Panc1 (cell line): ENCODE measurements around the gene ABCC3. TPM values are rescaled to one million over a fixed set of nuclear protein-coding genes. Genes with fewer than 3 reads are reported as not detected.

Experiments used
- ATAC-seq: fragments of 200-7000 bp; cut with Tn5 transposase; 2 replicates; pipeline ENCODE4 v1.9.1; 2020; ENCODE audit warnings: mild to moderate bottlenecking, moderate library complexity
- BruUV-seq: library from RNA; stranded (reverse); fragments of 400-500 nt; replicated peaks from 2 replicates; lab custom pipeline; 2021; lab: Mats Ljungman, UMichigan
- CTCF ChIA-PET: fragments of 300-600 bp; sonication (Branson Sonifier 250); formaldehyde crosslinking; loops from one replicate; lab custom pipeline; 2022; ENCODE audit warnings: antibody characterized with exemption; lab: Charles Lee
- POLR2A ChIA-PET: fragments of 300-600 bp; sonication (Branson Sonifier 250); formaldehyde crosslinking; loops from one replicate; lab custom pipeline; 2022; ENCODE audit warnings: antibody characterized with exemption; lab: Charles Lee
- DNase-seq: peaks from one replicate; pipeline ENCODE4 v3.0.0-alpha.2; 2010; ENCODE audit warnings: low read depth, low spot score
- H3K27ac ChIP-seq: 2 replicates; pipeline ENCODE4 v1.5.1; 2011; ENCODE audit warnings: mild to moderate bottlenecking, low read length, inconsistent platforms
- H3K27me3 ChIP-seq: fragments of 200-500 bp; sonication (Bioruptor generic); 2 replicates; pipeline ENCODE4 v1.6.0; 2014; ENCODE audit warnings: low read length, inconsistent platforms; ENCODE audit not compliant: control insufficient read depth, insufficient read depth
- H3K36me3 ChIP-seq: fragments of 200-500 bp; sonication (Bioruptor generic); 2 replicates; pipeline ENCODE4 v1.5.1; 2014; ENCODE audit warnings: inconsistent platforms, mild to moderate bottlenecking, low read length, moderate library complexity; ENCODE audit not compliant: control insufficient read depth, insufficient read depth
- H3K4me1 ChIP-seq: 2 replicates; pipeline ENCODE4 v1.5.1; 2011; ENCODE audit warnings: inconsistent platforms, mild to moderate bottlenecking, low read length, moderate library complexity; ENCODE audit not compliant: control insufficient read depth, insufficient read depth
- H3K4me3 ChIP-seq, 2 experiments: 2 replicates each; pipeline ENCODE4 v1.5.1; 2011 to 2012; ENCODE audit warnings: low read depth in 2 of 2, low read length in 2 of 2, mild to moderate bottlenecking in 2 of 2, inconsistent platforms in 1 of 2, moderate library complexity in 1 of 2
- H3K9me3 ChIP-seq: fragments of 200-500 bp; sonication (Bioruptor generic); 2 replicates; pipeline ENCODE4 v1.5.1; 2014; ENCODE audit warnings: low read depth, mild to moderate bottlenecking, inconsistent platforms, low read length, moderate library complexity; ENCODE audit not compliant: control insufficient read depth, insufficient read depth
- POLR2AphosphoS5 ChIP-seq: IDR thresholded peaks from 2 replicates; pipeline ENCODE4 v1.6.1; 2012; ENCODE audit warnings: mild to moderate bottlenecking, low read depth, low read length, moderate library complexity
- SIN3A ChIP-seq: IDR thresholded peaks from 2 replicates; pipeline ENCODE4 v1.6.1; 2012; ENCODE audit warnings: low read depth, mild to moderate bottlenecking, low read length, moderate library complexity, borderline replicate concordance; ENCODE audit not compliant: insufficient read depth
- TCF7L2 ChIP-seq: IDR thresholded peaks from 2 replicates; pipeline ENCODE4 v1.6.1; 2011; ENCODE audit warnings: mild to moderate bottlenecking, low read depth, low read length, inconsistent platforms
- in situ Hi-C: cut with HindIII; loops from 2 replicates; pipeline ENCODE4 v1.10.0; 2016; ENCODE audit warnings: low sequenced_read_pairs, low pct_unique_long_range_greater_than_20kb
- intact Hi-C: fragments of 100-400 bp; cut with micrococcal nuclease; formaldehyde crosslinking; loops from one replicate; pipeline ENCODE4 v1.10.0; 2022; ENCODE audit not compliant: unreplicated experiment
- total RNA-seq: library from RNA; stranded (reverse); gene quantifications from one replicate; pipeline ENCODE4 v1.2.1, GENCODE V29; 2021; ENCODE audit not compliant: unreplicated experiment
- TF ChIP-seq, protein P1 (sequence below), 2 experiments: IDR thresholded peaks; 2 replicates each; pipeline ENCODE4 v1.6.1; 2011 to 2012; ENCODE audit warnings: low read depth in 2 of 2, control low read depth in 1 of 2, low read length in 1 of 2, mild to moderate bottlenecking in 1 of 2, moderate library complexity in 1 of 2; ENCODE audit not compliant: insufficient read depth in 1 of 2
- TF ChIP-seq, protein P2 (sequence below): fragments of 450-650 bp; IDR thresholded peaks from 2 replicates; pipeline ENCODE4 v1.5.1; 2017; ENCODE audit warnings: mild to moderate bottlenecking

The ABCC3 gene
- total RNA-seq, 1 experiment from 2014 or later: 128 TPM

DNA sequence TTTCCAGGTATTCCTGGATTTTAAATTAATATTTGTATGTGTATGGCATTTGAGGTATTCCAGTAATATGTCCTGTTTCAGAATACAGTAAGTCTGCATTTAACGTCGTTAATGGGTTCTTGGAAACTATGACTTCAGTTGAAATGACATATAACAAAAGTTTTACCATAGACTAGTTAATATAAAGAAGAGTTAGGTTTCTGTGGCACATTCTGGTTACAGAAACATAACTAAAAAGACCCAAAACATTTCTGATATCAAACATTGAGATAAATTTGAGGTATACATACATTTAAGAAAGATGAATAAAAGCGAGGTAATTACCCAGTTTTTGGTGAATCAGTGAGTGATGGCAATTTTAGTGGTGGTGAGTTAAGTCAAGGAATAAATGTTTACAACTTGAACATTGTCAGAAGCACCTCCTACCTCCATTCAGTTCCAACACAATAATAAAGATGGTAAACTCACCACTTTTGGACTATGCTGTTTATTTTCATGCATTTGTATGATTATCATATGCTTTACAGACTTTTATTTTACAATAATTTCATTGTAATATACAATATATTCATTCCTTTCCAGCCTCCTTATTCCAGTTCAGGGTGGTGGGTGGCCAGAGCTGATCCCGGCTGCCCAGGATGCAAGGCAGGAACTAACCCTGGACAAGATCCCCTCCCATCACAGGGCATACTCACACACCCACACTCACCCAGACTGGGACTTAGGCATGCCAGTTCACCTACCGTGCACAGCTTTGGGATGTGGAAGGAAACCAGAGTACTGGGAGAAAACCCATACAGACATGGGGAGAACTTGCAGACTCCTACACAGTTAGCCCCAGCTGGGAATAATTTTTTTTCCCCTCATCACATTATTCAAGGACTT is 94.4 kb downstream of the ABCC3 start:
- H3K27ac ChIP-seq: no peak overlapping the region
- in situ Hi-C loops (no loop called here), intact Hi-C loops (no loop called here)
- TF ChIP-seq POLR2AphosphoS5 (no peak), SIN3A (no peak), TCF7L2 (no peak)
- TF ChIP-seq, protein P1, sequence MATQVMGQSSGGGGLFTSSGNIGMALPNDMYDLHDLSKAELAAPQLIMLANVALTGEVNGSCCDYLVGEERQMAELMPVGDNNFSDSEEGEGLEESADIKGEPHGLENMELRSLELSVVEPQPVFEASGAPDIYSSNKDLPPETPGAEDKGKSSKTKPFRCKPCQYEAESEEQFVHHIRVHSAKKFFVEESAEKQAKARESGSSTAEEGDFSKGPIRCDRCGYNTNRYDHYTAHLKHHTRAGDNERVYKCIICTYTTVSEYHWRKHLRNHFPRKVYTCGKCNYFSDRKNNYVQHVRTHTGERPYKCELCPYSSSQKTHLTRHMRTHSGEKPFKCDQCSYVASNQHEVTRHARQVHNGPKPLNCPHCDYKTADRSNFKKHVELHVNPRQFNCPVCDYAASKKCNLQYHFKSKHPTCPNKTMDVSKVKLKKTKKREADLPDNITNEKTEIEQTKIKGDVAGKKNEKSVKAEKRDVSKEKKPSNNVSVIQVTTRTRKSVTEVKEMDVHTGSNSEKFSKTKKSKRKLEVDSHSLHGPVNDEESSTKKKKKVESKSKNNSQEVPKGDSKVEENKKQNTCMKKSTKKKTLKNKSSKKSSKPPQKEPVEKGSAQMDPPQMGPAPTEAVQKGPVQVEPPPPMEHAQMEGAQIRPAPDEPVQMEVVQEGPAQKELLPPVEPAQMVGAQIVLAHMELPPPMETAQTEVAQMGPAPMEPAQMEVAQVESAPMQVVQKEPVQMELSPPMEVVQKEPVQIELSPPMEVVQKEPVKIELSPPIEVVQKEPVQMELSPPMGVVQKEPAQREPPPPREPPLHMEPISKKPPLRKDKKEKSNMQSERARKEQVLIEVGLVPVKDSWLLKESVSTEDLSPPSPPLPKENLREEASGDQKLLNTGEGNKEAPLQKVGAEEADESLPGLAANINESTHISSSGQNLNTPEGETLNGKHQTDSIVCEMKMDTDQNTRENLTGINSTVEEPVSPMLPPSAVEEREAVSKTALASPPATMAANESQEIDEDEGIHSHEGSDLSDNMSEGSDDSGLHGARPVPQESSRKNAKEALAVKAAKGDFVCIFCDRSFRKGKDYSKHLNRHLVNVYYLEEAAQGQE (IDR thresholded peaks at IDR 0.05; ENCODE audit: insufficient read depth in 1 of 2, low read depth in 2 of 2, low read length in 1 of 2): no peak
- TF ChIP-seq, protein P2, sequence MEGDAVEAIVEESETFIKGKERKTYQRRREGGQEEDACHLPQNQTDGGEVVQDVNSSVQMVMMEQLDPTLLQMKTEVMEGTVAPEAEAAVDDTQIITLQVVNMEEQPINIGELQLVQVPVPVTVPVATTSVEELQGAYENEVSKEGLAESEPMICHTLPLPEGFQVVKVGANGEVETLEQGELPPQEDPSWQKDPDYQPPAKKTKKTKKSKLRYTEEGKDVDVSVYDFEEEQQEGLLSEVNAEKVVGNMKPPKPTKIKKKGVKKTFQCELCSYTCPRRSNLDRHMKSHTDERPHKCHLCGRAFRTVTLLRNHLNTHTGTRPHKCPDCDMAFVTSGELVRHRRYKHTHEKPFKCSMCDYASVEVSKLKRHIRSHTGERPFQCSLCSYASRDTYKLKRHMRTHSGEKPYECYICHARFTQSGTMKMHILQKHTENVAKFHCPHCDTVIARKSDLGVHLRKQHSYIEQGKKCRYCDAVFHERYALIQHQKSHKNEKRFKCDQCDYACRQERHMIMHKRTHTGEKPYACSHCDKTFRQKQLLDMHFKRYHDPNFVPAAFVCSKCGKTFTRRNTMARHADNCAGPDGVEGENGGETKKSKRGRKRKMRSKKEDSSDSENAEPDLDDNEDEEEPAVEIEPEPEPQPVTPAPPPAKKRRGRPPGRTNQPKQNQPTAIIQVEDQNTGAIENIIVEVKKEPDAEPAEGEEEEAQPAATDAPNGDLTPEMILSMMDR: no peak
- H3K27me3 ChIP-seq: no peaks in the 10 kb centered on the region
- POLR2A ChIA-PET: no interaction called here
- DNase-seq: no peak
- no peaks in the 10 kb centered on the region for H3K36me3 ChIP-seq
- peaks cover 60% of the 10 kb centered on the region for H3K4me1 ChIP-seq
- TSS peak; percentile 32 for BruUV-seq
- ATAC-seq: peak; percentile 52
- no peak overlapping the region for H3K4me3 ChIP-seq
- CTCF ChIA-PET: no interaction called here
- H3K9me3 ChIP-seq: no peaks in the 10 kb centered on the region

DNA sequence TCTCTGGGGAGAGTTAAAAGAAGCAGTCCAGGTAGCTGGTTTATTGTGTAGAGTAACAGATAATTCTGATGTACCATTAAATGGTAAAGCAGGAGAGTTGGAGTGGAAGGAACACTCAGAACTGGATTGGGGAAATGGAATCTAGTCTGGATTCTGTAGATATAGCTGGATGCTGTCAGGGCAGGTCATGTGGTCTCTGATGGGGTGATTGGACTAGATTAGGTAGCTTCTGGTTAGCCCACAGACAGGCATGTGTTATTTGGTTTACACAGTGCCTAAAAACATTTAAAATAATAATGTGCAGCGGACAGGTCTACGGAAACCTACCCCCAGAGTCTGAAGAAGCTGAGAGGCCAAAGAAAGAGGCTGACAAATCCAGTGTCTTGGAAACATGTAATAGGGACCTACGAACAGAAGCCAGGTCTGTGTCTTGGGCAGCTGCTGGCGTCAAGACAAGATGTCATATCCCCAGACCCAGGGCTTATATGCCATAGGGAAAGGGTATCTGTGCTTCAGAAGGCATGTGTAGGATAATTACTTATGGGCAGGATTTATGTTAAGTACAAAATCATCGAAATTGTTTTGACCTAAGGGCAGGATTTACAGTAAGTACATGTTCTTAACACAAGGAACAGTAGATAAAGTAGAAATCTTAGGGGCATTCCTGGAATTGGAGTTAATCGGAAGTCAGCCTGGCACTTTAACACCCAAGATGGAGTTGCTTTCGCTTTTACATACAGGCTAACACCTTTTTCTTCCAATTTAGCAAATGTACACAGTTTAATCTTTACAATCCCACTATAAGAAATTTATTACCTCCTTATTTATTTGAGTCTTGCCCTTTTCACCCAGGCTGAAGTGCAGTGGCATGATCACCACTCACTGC is 97.1 kb downstream of the ABCC3 start:
- H3K4me1 ChIP-seq: peaks cover 44% of the 10 kb centered on the region
- ATAC-seq (peak; percentile 63), DNase-seq (no peak)
- ChIA-PET CTCF (interaction anchor here (0.5 kb wide), 1 partner anchor 168 kb away, joined by 3 read pairs; no protein-coding TSS in a partner anchor), POLR2A (interaction anchor here (0.6 kb wide), 1 partner anchor 36 kb away, joined by 5 read pairs; no protein-coding TSS in a partner anchor)
- no peak for TF ChIP-seq TCF7L2
- no peak for TF ChIP-seq POLR2AphosphoS5
- TF ChIP-seq, protein P1 (IDR thresholded peaks at IDR 0.05; ENCODE audit: insufficient read depth in 1 of 2, low read depth in 2 of 2, low read length in 1 of 2): no peak
- no peak for TF ChIP-seq SIN3A
- TF ChIP-seq, protein P2: no peak
- BruUV-seq: TSS peak; percentile 8
- intact Hi-C loops (no loop called here), in situ Hi-C loops (no loop called here)
- H3K27me3 ChIP-seq: no peaks in the 10 kb centered on the region
- H3K27ac ChIP-seq: no peak overlapping the region
- H3K9me3 ChIP-seq: no peaks in the 10 kb centered on the region
- H3K4me3 ChIP-seq: no peak overlapping the region
- peaks cover under 1% of the 10 kb centered on the region; the same call in 1 of the 2 replicates for H3K36me3 ChIP-seq
